Middle frontal gyrus (tissue), 1 donor: ENCODE data around the gene NSUN4.
"Not testable (repeated sequence)": the region's sequence is repeated elsewhere in the genome, so short reads cannot be mapped to it uniquely, and the experiment has no call there.

Experiments used
- DNase-seq: peaks from one replicate; pipeline ENCODE4 v3.0.0-alpha.2; 2015; ENCODE audit warnings: low spot score; ENCODE audit errors: extremely low spot score

Gene NSUN4

GRCh38 chr1:46365796-46366195, 25.2 kb downstream of the NSUN4 start:
- DNase-seq, result not testable (repeated sequence)

GRCh38 chr1:46367072-46367471, 26.5 kb downstream of the NSUN4 start:
- DNase-seq, result no peak

GRCh38 chr1:46367701-46368100, 27.1 kb downstream of the NSUN4 start:
- not testable (repeated sequence) for DNase-seq

GRCh38 chr1:46368791-46369190, 28.2 kb downstream of the NSUN4 start:
- no peak for DNase-seq

GRCh38 chr1:46369542-46370213, 29.1 kb downstream of the NSUN4 start:
- no peak for DNase-seq

GRCh38 chr1:46370214-46370633, 29.6 kb downstream of the NSUN4 start:
- no peak for DNase-seq

- DNase-seq, result no peak
Observed at GRCh38 chr1:46372431-46372830, 31.8 kb downstream of the NSUN4 start.

GRCh38 chr1:46379996-46380395, 39.4 kb downstream of the NSUN4 start:
- DNase-seq, result no peak

- no peak for DNase-seq
Observed at GRCh38 chr1:46380508-46380907, 39.9 kb downstream of the NSUN4 start.

GRCh38 chr1:46393510-46393909, 52.9 kb downstream of the NSUN4 start:
- no peak for DNase-seq

GRCh38 chr1:46394108-46394871, 53.7 kb downstream of the NSUN4 start, which contains the start of gene FAAH:
Gene FAAH, plus strand, starts transcription at chr1:46394317. Its CDS starts 32 bp downstream, at chr1:46394349.
- peak; percentile 25 for DNase-seq

GRCh38 chr1:46394872-46395465, 54.4 kb downstream of the NSUN4 start:
- no peak for DNase-seq

GRCh38 chr1:46396441-46397398, 56.1 kb downstream of the NSUN4 start:
- DNase-seq, result no peak

- no peak for DNase-seq
Observed at GRCh38 chr1:46399307-46399706, 58.7 kb downstream of the NSUN4 start.

GRCh38 chr1:46400421-46400820, 59.8 kb downstream of the NSUN4 start:
- DNase-seq, result no peak

- no peak for DNase-seq
Observed at GRCh38 chr1:46401154-46401913, 60.7 kb downstream of the NSUN4 start.

GRCh38 chr1:46401964-46402626, 61.5 kb downstream of the NSUN4 start:
- peak; percentile 76 for DNase-seq

GRCh38 chr1:46403916-46404315, 63.3 kb downstream of the NSUN4 start:
- DNase-seq, result no peak

- DNase-seq, result no peak
Observed at GRCh38 chr1:46404482-46405196, 64.0 kb downstream of the NSUN4 start.
